Neural cell (in vitro differentiated cells): ENCODE data around the gene COL18A1.

ENCODE experiments used
- TAF1 ChIP-seq: IDR thresholded peaks from 2 replicates; pipeline ENCODE4 v1.6.1; 2012; ENCODE audit warnings: low read depth
- TF ChIP-seq, protein P1 (sequence below): fragments of 450-650 bp; IDR thresholded peaks from 2 replicates; pipeline ENCODE4 v1.5.1; 2014; ENCODE audit warnings: antibody characterized with exemption, mild to moderate bottlenecking, moderate library complexity; ENCODE audit not compliant: poor library complexity, severe bottlenecking

DNA sequence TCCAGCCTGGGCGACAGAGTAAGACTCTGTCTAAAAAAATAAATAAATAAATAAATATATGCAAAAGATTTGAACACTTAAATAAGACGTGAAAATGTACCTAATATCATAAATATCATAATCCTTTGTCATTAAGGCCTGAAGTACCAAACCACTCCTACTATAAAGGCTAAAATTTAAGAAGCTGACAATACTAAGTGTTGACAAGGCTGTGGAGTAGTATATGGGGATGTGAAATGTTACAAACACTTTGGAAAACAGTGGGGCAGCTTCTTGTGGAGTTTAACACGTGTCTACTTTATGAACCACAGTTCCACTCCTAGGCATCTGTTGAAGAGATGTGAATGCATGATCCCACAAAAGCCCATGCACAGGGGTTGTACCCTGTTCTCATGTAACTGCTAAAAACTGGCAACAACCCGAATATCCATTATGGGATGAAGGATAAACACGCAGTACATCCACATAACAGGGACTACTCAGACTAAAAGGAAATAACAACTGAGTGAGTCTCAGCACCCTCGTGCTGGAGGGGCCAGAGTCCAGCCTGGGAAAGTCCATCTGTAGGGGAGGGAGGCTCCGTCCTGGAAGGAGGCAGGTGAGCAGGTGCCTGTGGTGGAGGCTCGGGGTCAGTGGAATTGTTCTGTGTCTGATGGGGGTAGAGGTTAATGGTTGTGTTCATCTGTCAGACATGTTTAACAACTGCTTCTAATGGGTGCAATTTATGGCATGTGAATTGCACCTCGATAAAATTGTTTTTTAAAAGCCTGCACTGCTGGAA lies 143.9 kb downstream of the COL18A1 start:
- TF ChIP-seq, protein P1, sequence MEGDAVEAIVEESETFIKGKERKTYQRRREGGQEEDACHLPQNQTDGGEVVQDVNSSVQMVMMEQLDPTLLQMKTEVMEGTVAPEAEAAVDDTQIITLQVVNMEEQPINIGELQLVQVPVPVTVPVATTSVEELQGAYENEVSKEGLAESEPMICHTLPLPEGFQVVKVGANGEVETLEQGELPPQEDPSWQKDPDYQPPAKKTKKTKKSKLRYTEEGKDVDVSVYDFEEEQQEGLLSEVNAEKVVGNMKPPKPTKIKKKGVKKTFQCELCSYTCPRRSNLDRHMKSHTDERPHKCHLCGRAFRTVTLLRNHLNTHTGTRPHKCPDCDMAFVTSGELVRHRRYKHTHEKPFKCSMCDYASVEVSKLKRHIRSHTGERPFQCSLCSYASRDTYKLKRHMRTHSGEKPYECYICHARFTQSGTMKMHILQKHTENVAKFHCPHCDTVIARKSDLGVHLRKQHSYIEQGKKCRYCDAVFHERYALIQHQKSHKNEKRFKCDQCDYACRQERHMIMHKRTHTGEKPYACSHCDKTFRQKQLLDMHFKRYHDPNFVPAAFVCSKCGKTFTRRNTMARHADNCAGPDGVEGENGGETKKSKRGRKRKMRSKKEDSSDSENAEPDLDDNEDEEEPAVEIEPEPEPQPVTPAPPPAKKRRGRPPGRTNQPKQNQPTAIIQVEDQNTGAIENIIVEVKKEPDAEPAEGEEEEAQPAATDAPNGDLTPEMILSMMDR: no peak
- no peak for TF ChIP-seq TAF1
